ENCODE data around the gene NTRK2. TPM values are rescaled to one million over a fixed set of nuclear protein-coding genes. Genes with fewer than 3 reads are reported as not detected.

The NTRK2 gene
- total RNA-seq, 1 experiment from 2014 or later, result not detected

- Histone ChIP-seq H3K27ac (no peak overlapping the region), H3F3A (ENCODE audit: insufficient read depth, low read depth) (no peaks in the 10 kb centered on the region), H2AFZ (no peak overlapping the region), H3K4me2 (no peak overlapping the region), H3K79me2 (ENCODE audit: low read depth) (no peaks in the 10 kb centered on the region), H4K20me1 (ENCODE audit: insufficient read depth) (no peaks in the 10 kb centered on the region), H3K9me2 (ENCODE audit: insufficient read depth) (no peaks in the 10 kb centered on the region), H3K27me3 (ENCODE audit: insufficient read depth, low read depth) (0 out of 2 replicates have a peak, but pooled peaks cover 6% of the 10 kb centered on the region), H3K4me3 (no peak overlapping the region), H3K36me3 (ENCODE audit: low read depth) (no peaks in the 10 kb centered on the region), H3K4me1 (replicated peaks; ENCODE audit: insufficient read depth) (no peaks in the 10 kb centered on the region), H3K9me3 (ENCODE audit: insufficient read depth, low read depth) (no peaks in the 10 kb centered on the region)
- TF ChIP-seq CTCF (conservative IDR thresholded peaks at IDR 0.05) (no peak), EZH2 (IDR thresholded peaks at IDR 0.05; ENCODE audit: low read depth) (no peak)
- intact Hi-C loops (cut with micrococcal nuclease; ENCODE audit: unreplicated experiment), result no loop called here
- DNase-seq, result no peak
- no TSS peak for BruUV-seq (replicated peaks)
- ChIA-PET CTCF (no interaction called here), POLR2A (ENCODE audit: unreplicated experiment) (no interaction called here)
Measured at GRCh38 chr9:84903963-84904362, 234.4 kb downstream of the NTRK2 start.

- H3K9me3 ChIP-seq (ENCODE audit: insufficient read depth, low read depth), result no peaks in the 10 kb centered on the region; the same call in 1 of the 2 replicates
- H3K9me2 ChIP-seq (ENCODE audit: insufficient read depth), result no peaks in the 10 kb centered on the region
- H3K79me2 ChIP-seq (ENCODE audit: low read depth), result no peaks in the 10 kb centered on the region
- intact Hi-C loops (cut with micrococcal nuclease; ENCODE audit: unreplicated experiment), result no loop called here
- CTCF ChIA-PET, result no interaction called here
- H3K4me3 ChIP-seq, result no peak overlapping the region
- BruUV-seq (replicated peaks), result no TSS peak
- no peak overlapping the region for H3K4me2 ChIP-seq
- POLR2A ChIA-PET (ENCODE audit: unreplicated experiment), result no interaction called here
- no peak for DNase-seq
- no peaks in the 10 kb centered on the region for H4K20me1 ChIP-seq (ENCODE audit: insufficient read depth)
- no peak for TF ChIP-seq EZH2 (IDR thresholded peaks at IDR 0.05; ENCODE audit: low read depth)
- H3K27me3 ChIP-seq (ENCODE audit: insufficient read depth, low read depth), result peaks cover 16% of the 10 kb centered on the region
- no peak overlapping the region for H2AFZ ChIP-seq
- no peaks in the 10 kb centered on the region for H3F3A ChIP-seq (ENCODE audit: insufficient read depth, low read depth)
- H3K27ac ChIP-seq, result no peak overlapping the region
- H3K4me1 ChIP-seq (replicated peaks; ENCODE audit: insufficient read depth), result no peaks in the 10 kb centered on the region
- no peaks in the 10 kb centered on the region for H3K36me3 ChIP-seq (ENCODE audit: low read depth)
Measured at GRCh38 chr9:84916769-84917168, 247.2 kb downstream of the NTRK2 start.

- Histone ChIP-seq H3F3A (ENCODE audit: insufficient read depth, low read depth) (no peaks in the 10 kb centered on the region), H3K27me3 (ENCODE audit: insufficient read depth, low read depth) (peaks cover 16% of the 10 kb centered on the region), H3K79me2 (ENCODE audit: low read depth) (no peaks in the 10 kb centered on the region), H3K36me3 (ENCODE audit: low read depth) (no peaks in the 10 kb centered on the region), H3K4me2 (no peak overlapping the region), H3K9me2 (ENCODE audit: insufficient read depth) (no peaks in the 10 kb centered on the region), H3K4me3 (no peak overlapping the region), H3K27ac (no peak overlapping the region), H3K9me3 (ENCODE audit: insufficient read depth, low read depth) (no peaks in the 10 kb centered on the region; the same call in 1 of the 2 replicates), H2AFZ (no peak overlapping the region), H3K4me1 (replicated peaks; ENCODE audit: insufficient read depth) (no peaks in the 10 kb centered on the region), H4K20me1 (ENCODE audit: insufficient read depth) (no peaks in the 10 kb centered on the region)
- no peak for DNase-seq
- intact Hi-C loops (cut with micrococcal nuclease; ENCODE audit: unreplicated experiment), result no loop called here
- BruUV-seq (replicated peaks), result no TSS peak
- no peak for TF ChIP-seq CTCF (conservative IDR thresholded peaks at IDR 0.05)
- TF ChIP-seq EZH2 (IDR thresholded peaks at IDR 0.05; ENCODE audit: low read depth), result no peak
- ChIA-PET CTCF (no interaction called here), POLR2A (ENCODE audit: unreplicated experiment) (no interaction called here)
Measured at GRCh38 chr9:84917366-84918070, 248.0 kb downstream of the NTRK2 start.

- CTCF ChIA-PET, result no interaction called here
Measured at GRCh38 chr9:84919440-84919839, 249.9 kb downstream of the NTRK2 start.

More at GRCh38 chr9:84919440-84919839, 249.9 kb downstream of the NTRK2 start:
- no peak for DNase-seq
- no peak overlapping the region for H3K4me2 ChIP-seq
- no TSS peak for BruUV-seq (replicated peaks)
- no peaks in the 10 kb centered on the region for H3K79me2 ChIP-seq (ENCODE audit: low read depth)
- peaks cover 15% of the 10 kb centered on the region for H3K27me3 ChIP-seq (ENCODE audit: insufficient read depth, low read depth)
- no peaks in the 10 kb centered on the region for H3F3A ChIP-seq (ENCODE audit: insufficient read depth, low read depth)
- intact Hi-C loops (cut with micrococcal nuclease; ENCODE audit: unreplicated experiment), result no loop called here
- H3K4me3 ChIP-seq, result no peak overlapping the region
- POLR2A ChIA-PET (ENCODE audit: unreplicated experiment), result no interaction called here
- no peaks in the 10 kb centered on the region for H3K4me1 ChIP-seq (replicated peaks; ENCODE audit: insufficient read depth)
- H3K9me2 ChIP-seq (ENCODE audit: insufficient read depth), result no peaks in the 10 kb centered on the region
- H3K9me3 ChIP-seq (ENCODE audit: insufficient read depth, low read depth), result no peaks in the 10 kb centered on the region
- no peaks in the 10 kb centered on the region for H4K20me1 ChIP-seq (ENCODE audit: insufficient read depth)
- no peak overlapping the region for H2AFZ ChIP-seq
- H3K36me3 ChIP-seq (ENCODE audit: low read depth), result no peaks in the 10 kb centered on the region
- TF ChIP-seq EZH2 (IDR thresholded peaks at IDR 0.05; ENCODE audit: low read depth), result no peak
- TF ChIP-seq CTCF (conservative IDR thresholded peaks at IDR 0.05), result no peak
- H3K27ac ChIP-seq, result no peak overlapping the region
